H9 (cell line): ENCODE data around the gene SLX4IP. TPM values are rescaled to one million over a fixed set of nuclear protein-coding genes. Genes with fewer than 3 reads are reported as not detected.

ENCODE experiments used
- DNase-seq: peaks from one replicate; pipeline ENCODE4 v3.0.0-alpha.2; 2017
- H2AFZ ChIP-seq: one replicate; pipeline ENCODE4 v1.6.1; 2013; ENCODE audit warnings: mild to moderate bottlenecking, low read length, control low read depth, moderate library complexity
- H2AK5ac ChIP-seq: 2 replicates; pipeline ENCODE4 v1.6.1; 2013; ENCODE audit warnings: low read length, control low read depth, mixed read lengths; ENCODE audit not compliant: insufficient read length
- H2BK120ac ChIP-seq: one replicate; pipeline ENCODE4 v1.6.1; 2013; ENCODE audit warnings: low read depth, mild to moderate bottlenecking, low read length, control low read depth, inconsistent platforms; ENCODE audit not compliant: poor library complexity, severe bottlenecking
- H2BK12ac ChIP-seq: 2 replicates; pipeline ENCODE4 v1.6.1; 2013; ENCODE audit warnings: low read length, control low read depth, mixed read lengths, low read depth; ENCODE audit not compliant: insufficient read length
- H2BK15ac ChIP-seq: 2 replicates; pipeline ENCODE4 v1.6.1; 2013; ENCODE audit warnings: low read depth, low read length, control low read depth
- H2BK20ac ChIP-seq: one replicate; pipeline ENCODE4 v1.6.1; 2013; ENCODE audit warnings: low read depth, mild to moderate bottlenecking, low read length, control low read depth, inconsistent platforms; ENCODE audit not compliant: poor library complexity, severe bottlenecking
- H2BK5ac ChIP-seq: 2 replicates; pipeline ENCODE4 v1.6.1; 2013; ENCODE audit warnings: low read length, control low read depth, mixed read lengths; ENCODE audit not compliant: insufficient read length
- H3K14ac ChIP-seq: 2 replicates; pipeline ENCODE4 v1.6.1; 2013; ENCODE audit warnings: low read length, control low read depth; ENCODE audit not compliant: insufficient read depth
- H3K18ac ChIP-seq: 2 replicates; pipeline ENCODE4 v1.6.1; 2013; ENCODE audit warnings: low read depth, mild to moderate bottlenecking, mixed read lengths, low read length, control low read depth; ENCODE audit not compliant: insufficient read length
- H3K23ac ChIP-seq: 2 replicates; pipeline ENCODE4 v1.6.1; 2013; ENCODE audit warnings: low read length, control low read depth, mixed read lengths, low read depth; ENCODE audit not compliant: insufficient read length
- H3K23me2 ChIP-seq: 2 replicates; pipeline ENCODE4 v1.6.1; 2013; ENCODE audit warnings: low read depth, mild to moderate bottlenecking, mixed read lengths, low read length, control low read depth; ENCODE audit not compliant: insufficient read length, poor library complexity, severe bottlenecking
- H3K27ac ChIP-seq: 2 replicates; pipeline ENCODE4 v1.5.1; 2013; ENCODE audit warnings: low read length, control low read depth, mixed read lengths, low read depth; ENCODE audit not compliant: insufficient read length
- H3K27me3 ChIP-seq: 2 replicates; pipeline ENCODE4 v1.6.1; 2013; ENCODE audit warnings: low read length, control low read depth, inconsistent platforms; ENCODE audit not compliant: insufficient read depth
- H3K4ac ChIP-seq: 2 replicates; pipeline ENCODE4 v1.6.1; 2013; ENCODE audit warnings: low read depth, mild to moderate bottlenecking, control low read depth, inconsistent platforms, low read length, moderate library complexity
- H3K4me1 ChIP-seq: 2 replicates; pipeline ENCODE4 v1.6.1; 2013; ENCODE audit warnings: low read length, control low read depth, inconsistent platforms; ENCODE audit not compliant: insufficient read depth
- H3K4me2 ChIP-seq: 2 replicates; pipeline ENCODE4 v1.6.1; 2013; ENCODE audit warnings: low read length, control low read depth, mixed read lengths; ENCODE audit not compliant: insufficient read length, insufficient read depth
- H3K56ac ChIP-seq: 2 replicates; pipeline ENCODE4 v1.6.1; 2013; ENCODE audit warnings: low read depth, mild to moderate bottlenecking, mixed read lengths, low read length, control low read depth; ENCODE audit not compliant: insufficient read length
- H3K79me1 ChIP-seq: 2 replicates; pipeline ENCODE4 v1.6.1; 2013; ENCODE audit warnings: low read depth, mild to moderate bottlenecking, moderate library complexity, low read length, control low read depth, inconsistent platforms; ENCODE audit not compliant: insufficient read depth, poor library complexity, severe bottlenecking
- H3K79me2 ChIP-seq: 2 replicates; pipeline ENCODE4 v1.6.1; 2013; ENCODE audit warnings: low read length, control low read depth, inconsistent platforms; ENCODE audit not compliant: insufficient read depth
- H3K9ac ChIP-seq: 2 replicates; pipeline ENCODE4 v1.6.1; 2013; ENCODE audit warnings: low read length, control low read depth, mixed read lengths; ENCODE audit not compliant: insufficient read length; ENCODE audit errors: extremely low read depth
- H3K9me3 ChIP-seq: one replicate; pipeline ENCODE4 v1.6.1; 2013; ENCODE audit warnings: low read depth, low read length, inconsistent platforms; ENCODE audit not compliant: control insufficient read depth
- H3T11ph ChIP-seq: one replicate; pipeline ENCODE4 v1.6.1; 2013; ENCODE audit warnings: mild to moderate bottlenecking, low read length, control low read depth, inconsistent platforms
- H4K20me1 ChIP-seq: one replicate; pipeline ENCODE4 v1.6.1; 2013; ENCODE audit not compliant: control insufficient read depth, insufficient read length, insufficient read depth
- H4K5ac ChIP-seq: 2 replicates; pipeline ENCODE4 v1.6.1; 2013; ENCODE audit warnings: low read depth, mild to moderate bottlenecking, mixed read lengths, low read length, control low read depth; ENCODE audit not compliant: insufficient read length
- H4K8ac ChIP-seq: replicated peaks from 2 replicates; pipeline ENCODE4 v1.6.1; 2013; ENCODE audit warnings: low read length, control low read depth, mixed read lengths, low read depth; ENCODE audit not compliant: insufficient read length
- H4K91ac ChIP-seq: 2 replicates; pipeline ENCODE4 v1.6.1; 2013; ENCODE audit warnings: low read depth, mild to moderate bottlenecking, moderate library complexity, mixed read lengths, low read length, control low read depth; ENCODE audit not compliant: insufficient read length
- H3K27ac Mint-ChIP-seq, 3 experiments: 2 replicates in 2 of 3; 3 replicates in 1 of 3; pipeline ENCODE4 v1.8.0; 2020 to 2021; ENCODE audit warnings: mixed read lengths in 3 of 3, mild to moderate bottlenecking in 1 of 3, moderate library complexity in 1 of 3
- H3K27me3 Mint-ChIP-seq: 2 replicates; pipeline ENCODE4 v1.8.0; 2021; ENCODE audit warnings: low read depth, mild to moderate bottlenecking, moderate library complexity, mixed read lengths
- H3K36me3 Mint-ChIP-seq, 3 experiments: 2 replicates in 2 of 3; 3 replicates in 1 of 3; pipeline ENCODE4 v1.8.0; 2020 to 2021; ENCODE audit warnings: low read depth in 3 of 3, mixed read lengths in 3 of 3; ENCODE audit not compliant: insufficient read depth in 1 of 3
- H3K4me1 Mint-ChIP-seq, 2 experiments: 2 replicates each; pipeline ENCODE4 v1.8.0; 2020; ENCODE audit warnings: mixed read lengths in 2 of 2
- H3K4me3 Mint-ChIP-seq, 2 experiments: 2 replicates in 1 of 2; 3 replicates in 1 of 2; pipeline ENCODE4 v1.8.0; 2020 to 2021; ENCODE audit warnings: mild to moderate bottlenecking in 2 of 2, mixed read lengths in 2 of 2, moderate library complexity in 1 of 2
- H3K9me3 Mint-ChIP-seq, 2 experiments: 2 replicates in 1 of 2; 3 replicates in 1 of 2; pipeline ENCODE4 v1.8.0; 2020; ENCODE audit warnings: mild to moderate bottlenecking in 2 of 2, mixed read lengths in 2 of 2, moderate library complexity in 1 of 2
- WGBS: extraction: QIAGEN DNeasy Blood & Tissue Kit; methylation state at CpG from one replicate; pipeline ENCODE4 v1.1.7; 2013; ENCODE audit warnings: missing lambda C conversion rate, low lambda C conversion rate, mixed read lengths; ENCODE audit not compliant: insufficient read length; ENCODE audit errors: extremely low coverage; 5-methylcytosine and 5-hydroxymethylcytosine counted together
- total RNA-seq: library from RNA; stranded (reverse); gene quantifications from 2 replicates; pipeline ENCODE4 v1.2.1, GENCODE V29; 2021
- TF ChIP-seq, protein P1 (sequence below): fragments of 200-600 bp; sonication (generic); conservative IDR thresholded peaks from 3 replicates; pipeline ENCODE4 v1.8.0; 2021; ENCODE audit warnings: antibody characterized with exemption, mild to moderate bottlenecking

SLX4IP gene
- total RNA-seq, 1 experiment from 2014 or later = 7.9 TPM

DNA sequence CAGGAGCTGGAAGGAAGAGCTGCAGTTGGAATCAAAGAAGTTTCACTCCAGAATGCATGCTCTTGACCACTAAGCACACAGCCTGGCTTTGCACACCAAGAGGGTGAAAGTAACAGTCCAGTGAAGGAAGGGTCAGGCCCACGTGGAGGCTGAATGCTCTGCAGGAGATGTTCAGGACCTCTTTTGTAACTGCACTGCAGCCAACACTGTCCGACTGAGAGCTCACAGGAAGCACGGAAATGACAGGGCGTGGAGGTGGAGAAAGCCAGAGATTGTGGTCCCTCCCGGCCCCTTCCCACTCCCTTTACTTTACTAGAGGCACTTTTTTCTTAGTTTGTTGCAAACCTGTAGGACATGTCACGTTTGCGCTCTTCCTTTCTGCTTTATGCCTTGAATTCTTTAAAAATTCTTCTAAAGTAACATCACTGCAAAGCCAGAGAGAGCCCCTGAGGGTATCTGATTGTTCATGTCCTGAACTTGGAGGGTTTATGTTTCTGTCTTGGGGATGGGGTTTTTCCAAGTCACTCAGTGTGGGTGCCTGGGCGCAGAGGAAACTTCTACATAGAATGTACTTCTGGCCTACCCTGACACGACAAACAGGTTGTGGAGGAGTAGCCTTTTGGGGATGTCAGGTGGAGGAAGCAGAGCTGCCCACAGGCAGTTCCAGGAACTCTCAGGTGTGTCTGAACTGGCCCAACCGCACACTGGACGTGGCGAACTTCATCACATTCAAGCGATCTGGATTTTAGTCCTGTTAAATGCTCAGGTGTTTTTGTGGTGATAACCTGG is 197.8 kb downstream of the SLX4IP start:
- peak overlapping the region in 1 of 3 experiments; percentile 29; a peak in 3 of 7 replicates for H3K27ac Mint-ChIP-seq
- Histone ChIP-seq H3K9ac (no peak overlapping the region), H3K4me1 (peaks cover 16% of the 10 kb centered on the region; the same call in 1 of the 2 replicates), H2BK12ac (no peak overlapping the region), H2AFZ (no peak overlapping the region), H4K8ac (no peak overlapping the region), H2AK5ac (no peak overlapping the region), H4K91ac (no peak overlapping the region), H4K20me1 (no peaks in the 10 kb centered on the region), H3K27ac (no peak overlapping the region), H3K79me2 (no peaks in the 10 kb centered on the region), H2BK15ac (no peak overlapping the region), H3K4ac (no peak overlapping the region), H3K18ac (no peak overlapping the region), H3K79me1 (no peaks in the 10 kb centered on the region), H3K27me3 (no peaks in the 10 kb centered on the region), H3K23ac (no peak overlapping the region), H2BK20ac (no peak overlapping the region), H2BK120ac (no peak overlapping the region), H2BK5ac (no peak overlapping the region), H3K23me2 (no peaks in the 10 kb centered on the region), H4K5ac (no peak overlapping the region), H3K14ac (no peak overlapping the region; the same call in 1 of the 2 replicates), H3K9me3 (no peaks in the 10 kb centered on the region), H3K56ac (no peak overlapping the region), H3T11ph (no peak overlapping the region), H3K4me2 (no peak overlapping the region)
- peaks cover 87 to 90% of the 10 kb centered on the region in 2 experiments for H3K4me1 Mint-ChIP-seq
- H3K9me3 Mint-ChIP-seq = no peaks in the 10 kb centered on the region
- TF ChIP-seq, protein P1, sequence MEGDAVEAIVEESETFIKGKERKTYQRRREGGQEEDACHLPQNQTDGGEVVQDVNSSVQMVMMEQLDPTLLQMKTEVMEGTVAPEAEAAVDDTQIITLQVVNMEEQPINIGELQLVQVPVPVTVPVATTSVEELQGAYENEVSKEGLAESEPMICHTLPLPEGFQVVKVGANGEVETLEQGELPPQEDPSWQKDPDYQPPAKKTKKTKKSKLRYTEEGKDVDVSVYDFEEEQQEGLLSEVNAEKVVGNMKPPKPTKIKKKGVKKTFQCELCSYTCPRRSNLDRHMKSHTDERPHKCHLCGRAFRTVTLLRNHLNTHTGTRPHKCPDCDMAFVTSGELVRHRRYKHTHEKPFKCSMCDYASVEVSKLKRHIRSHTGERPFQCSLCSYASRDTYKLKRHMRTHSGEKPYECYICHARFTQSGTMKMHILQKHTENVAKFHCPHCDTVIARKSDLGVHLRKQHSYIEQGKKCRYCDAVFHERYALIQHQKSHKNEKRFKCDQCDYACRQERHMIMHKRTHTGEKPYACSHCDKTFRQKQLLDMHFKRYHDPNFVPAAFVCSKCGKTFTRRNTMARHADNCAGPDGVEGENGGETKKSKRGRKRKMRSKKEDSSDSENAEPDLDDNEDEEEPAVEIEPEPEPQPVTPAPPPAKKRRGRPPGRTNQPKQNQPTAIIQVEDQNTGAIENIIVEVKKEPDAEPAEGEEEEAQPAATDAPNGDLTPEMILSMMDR = no peak
- H3K4me3 Mint-ChIP-seq = no peak overlapping the region
- no CpG with 5 or more reads among the region's 13 CpGs for WGBS
- H3K27me3 Mint-ChIP-seq = peaks cover 6% of the 10 kb centered on the region
- no peak for DNase-seq
- H3K36me3 Mint-ChIP-seq = peaks cover 5 to 12% (median 6%) of the 10 kb centered on the region in 3 experiments; a peak in 5 of 7 replicates
